ENCODE measurements around the gene CEBPA.

The CEBPA gene

GRCh38 chr19:33302175-33302973 is at the start of gene CEBPA:
CEBPA (minus strand) TSS chr19:33302534; CDS start chr19:33302414, 120 bp downstream.
- DNase-seq: peak; percentile 85 to 93

- DNase-seq: no peak
Measured at GRCh38 chr19:33350538-33351309, 48.4 kb upstream of the CEBPA start.

- DNase-seq: no peak
Measured at GRCh38 chr19:33349319-33350289, 47.3 kb upstream of the CEBPA start.

GRCh38 chr19:33348301-33349010 is 46.1 kb upstream of the CEBPA start:
- DNase-seq: no peak

GRCh38 chr19:33347300-33347699 is 45.0 kb upstream of the CEBPA start:
- no peak for DNase-seq

- no peak for DNase-seq
Measured at GRCh38 chr19:33346665-33347064, 44.3 kb upstream of the CEBPA start.

GRCh38 chr19:33345163-33345562 is 42.8 kb upstream of the CEBPA start:
- DNase-seq: no peak

- no peak for DNase-seq
Measured at GRCh38 chr19:33344573-33344925, 42.2 kb upstream of the CEBPA start.

GRCh38 chr19:33343859-33344572 is 41.7 kb upstream of the CEBPA start:
- no peak for DNase-seq

- no peak for DNase-seq
Measured at GRCh38 chr19:33343301-33343700, 41.0 kb upstream of the CEBPA start.

GRCh38 chr19:33340991-33341390 is 38.7 kb upstream of the CEBPA start:
- DNase-seq: no peak

- DNase-seq: no peak
Measured at GRCh38 chr19:33339016-33339984, 37.0 kb upstream of the CEBPA start.

- no peak for DNase-seq
Measured at GRCh38 chr19:33335446-33335845, 33.1 kb upstream of the CEBPA start.

- no peak for DNase-seq
Measured at GRCh38 chr19:33334271-33334670, 31.9 kb upstream of the CEBPA start.

- DNase-seq: peak in 1 of 2 experiments; percentile 10
Measured at GRCh38 chr19:33333642-33334041, 31.3 kb upstream of the CEBPA start.

GRCh38 chr19:33333151-33333550 is 30.8 kb upstream of the CEBPA start:
- no peak for DNase-seq

- no peak for DNase-seq
Measured at GRCh38 chr19:33332248-33332647, 29.9 kb upstream of the CEBPA start.

GRCh38 chr19:33329736-33330135 is 27.4 kb upstream of the CEBPA start:
- DNase-seq: no peak

GRCh38 chr19:33329060-33329459 is 26.7 kb upstream of the CEBPA start:
- no peak for DNase-seq

- DNase-seq: no peak
Measured at GRCh38 chr19:33325920-33326319, 23.6 kb upstream of the CEBPA start.

All from NCI-H524 (cell line).